ENCODE measurements around the gene C16orf46. TPM values are rescaled to one million over a fixed set of nuclear protein-coding genes. Genes with fewer than 3 reads are reported as not detected.

C16orf46 gene
- total and polyA plus RNA-seq, 4 donors = 0.08 to 1.4 (median 0.45) TPM

GRCh38 chr16:81053761-81054160, 23.3 kb downstream of the C16orf46 start (continued):
- no peak for TF ChIP-seq REST (IDR thresholded peaks at IDR 0.05)

GRCh38 chr16:81042821-81043220, 34.2 kb downstream of the C16orf46 start:
- H3K27me3 ChIP-seq (ENCODE audit: control insufficient read depth in 4 of 4, insufficient read depth in 4 of 4, low read length in 3 of 4) = no peaks in the 10 kb centered on the region
- TF ChIP-seq YY1 (IDR thresholded peaks at IDR 0.05) (no peak), FOXA2 (IDR thresholded peaks at IDR 0.05) (no peak), RXRA (IDR thresholded peaks at IDR 0.05) (no peak), TAF1 (conservative IDR thresholded peaks at IDR 0.05) (no peak), HNF4G (IDR thresholded peaks at IDR 0.05) (no peak), HNF4A (conservative IDR thresholded peaks at IDR 0.05) (no peak), GABPA (IDR thresholded peaks at IDR 0.05 in 1 of 2, conservative IDR thresholded peaks at IDR 0.05 in 1 of 2) (no peak), FOXA1 (IDR thresholded peaks at IDR 0.05) (no peak), REST (IDR thresholded peaks at IDR 0.05) (no peak), EGR1 (IDR thresholded peaks at IDR 0.05; ENCODE audit: low read depth in 2 of 2) (no peak)
- no peak overlapping the region for H3K9ac ChIP-seq (ENCODE audit: low read depth in 1 of 2, low read length in 2 of 2)
- no peak overlapping the region for H3K27ac ChIP-seq (ENCODE audit: low read depth in 1 of 2, low read length in 2 of 2)
- H3K4me3 ChIP-seq (ENCODE audit: low read depth in 1 of 3, low read length in 3 of 3) = no peak overlapping the region
- 95% methylated on average over 2 of the region's 2 CpGs for WGBS
- H3K9me3 ChIP-seq (ENCODE audit: control insufficient read depth in 4 of 4, low read length in 3 of 4) = no peaks in the 10 kb centered on the region
- H3K36me3 ChIP-seq (ENCODE audit: control insufficient read depth in 4 of 4, insufficient read depth in 3 of 4, low read depth in 1 of 4, low read length in 3 of 4) = peaks cover 5 to 43% (median 36%) of the 10 kb centered on the region in 4 donors
- DNase-seq (ENCODE audit: low spot score) = no peak
- H3K4me1 ChIP-seq (ENCODE audit: control insufficient read depth in 4 of 4, insufficient read depth in 4 of 4, low read length in 3 of 4) = no peaks in the 10 kb centered on the region

DNA sequence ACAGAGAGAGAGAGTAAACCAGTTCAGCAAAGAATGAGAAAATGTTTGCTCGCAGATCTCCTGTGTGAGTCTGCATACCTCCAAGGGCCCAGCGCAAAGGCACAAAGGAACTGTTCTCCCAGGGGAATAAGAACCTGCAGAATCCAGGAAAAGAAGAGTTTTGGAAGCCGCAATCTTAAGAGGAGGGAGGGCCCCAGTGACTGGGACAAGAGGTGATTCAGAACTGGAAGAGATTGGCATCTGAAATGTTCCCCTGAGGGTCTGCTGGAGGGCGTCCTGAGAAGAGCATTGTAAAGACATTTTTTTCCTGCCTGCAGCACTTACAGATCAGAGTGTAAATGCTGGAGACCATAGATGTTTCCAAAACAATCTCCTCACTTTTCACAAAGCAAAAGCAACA, 35.3 kb downstream of the C16orf46 start:
- no peak for DNase-seq (ENCODE audit: low spot score)
- Histone ChIP-seq H3K4me1 (ENCODE audit: control insufficient read depth in 4 of 4, insufficient read depth in 4 of 4, low read length in 3 of 4) (peaks cover 6 to 7% (median 7%) of the 10 kb centered on the region in 4 donors), H3K9ac (ENCODE audit: low read depth in 1 of 2, low read length in 2 of 2) (no peak overlapping the region), H3K27ac (ENCODE audit: low read depth in 1 of 2, low read length in 2 of 2) (no peak overlapping the region), H3K9me3 (ENCODE audit: control insufficient read depth in 4 of 4, low read length in 3 of 4) (no peaks in the 10 kb centered on the region), H3K27me3 (ENCODE audit: control insufficient read depth in 4 of 4, insufficient read depth in 4 of 4, low read length in 3 of 4) (no peaks in the 10 kb centered on the region), H3K4me3 (ENCODE audit: low read depth in 1 of 3, low read length in 3 of 3) (no peak overlapping the region), H3K36me3 (ENCODE audit: control insufficient read depth in 4 of 4, insufficient read depth in 3 of 4, low read depth in 1 of 4, low read length in 3 of 4) (peaks cover 5 to 43% (median 36%) of the 10 kb centered on the region in 4 donors)
- WGBS = 96% methylated on average over 4 of the region's 4 CpGs
- TF ChIP-seq YY1 (IDR thresholded peaks at IDR 0.05) (no peak), SP1 (IDR thresholded peaks at IDR 0.05) (no peak), TAF1 (conservative IDR thresholded peaks at IDR 0.05) (no peak), FOXA2 (IDR thresholded peaks at IDR 0.05) (no peak), JUND (IDR thresholded peaks at IDR 0.05) (no peak), HNF4G (IDR thresholded peaks at IDR 0.05) (no peak), GABPA (IDR thresholded peaks at IDR 0.05 in 1 of 2, conservative IDR thresholded peaks at IDR 0.05 in 1 of 2) (no peak), RAD21 (IDR thresholded peaks at IDR 0.05) (no peak)
- TF ChIP-seq, protein P1, sequence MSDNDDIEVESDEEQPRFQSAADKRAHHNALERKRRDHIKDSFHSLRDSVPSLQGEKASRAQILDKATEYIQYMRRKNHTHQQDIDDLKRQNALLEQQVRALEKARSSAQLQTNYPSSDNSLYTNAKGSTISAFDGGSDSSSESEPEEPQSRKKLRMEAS (IDR thresholded peaks at IDR 0.05) = no peak

Measured in liver (tissue), 9 donors.